Measurements from ENCODE around the gene COMMD7. TPM values are rescaled to one million over a fixed set of nuclear protein-coding genes. Genes with fewer than 3 reads are reported as not detected.

The COMMD7 gene
- total RNA-seq, 2 donors from 2014 or later, result 6.6 to 18.7 TPM

GRCh38 chr20:32775336-32775991 lies 32.2 kb upstream of the COMMD7 start:
- peaks cover 38% of the 10 kb centered on the region for H3K4me1 ChIP-seq
- WGBS, 2 donors, result 88 to 90% methylated on average over 7 to 10 of the region's 10 CpGs
- H3K4me3 ChIP-seq, result no peak overlapping the region
- H3K9me3 ChIP-seq, result no peaks in the 10 kb centered on the region
- H3K27me3 ChIP-seq, result no peaks in the 10 kb centered on the region
- ATAC-seq (no peak), DNase-seq (no peak)
- intact Hi-C loops (cut with DNase I), result no loop called here
- TF ChIP-seq CTCF (IDR thresholded peaks at IDR 0.05) (no peak), POLR2A (IDR thresholded peaks at IDR 0.05) (no peak)
- peak overlapping the region in 2 of 4 donors; percentile 81 to 86 for H3K27ac ChIP-seq
- no peaks in the 10 kb centered on the region for H3K36me3 ChIP-seq (replicated peaks in 1 of 2; ENCODE audit: insufficient read depth in 1 of 2, low read depth in 2 of 2)

DNA sequence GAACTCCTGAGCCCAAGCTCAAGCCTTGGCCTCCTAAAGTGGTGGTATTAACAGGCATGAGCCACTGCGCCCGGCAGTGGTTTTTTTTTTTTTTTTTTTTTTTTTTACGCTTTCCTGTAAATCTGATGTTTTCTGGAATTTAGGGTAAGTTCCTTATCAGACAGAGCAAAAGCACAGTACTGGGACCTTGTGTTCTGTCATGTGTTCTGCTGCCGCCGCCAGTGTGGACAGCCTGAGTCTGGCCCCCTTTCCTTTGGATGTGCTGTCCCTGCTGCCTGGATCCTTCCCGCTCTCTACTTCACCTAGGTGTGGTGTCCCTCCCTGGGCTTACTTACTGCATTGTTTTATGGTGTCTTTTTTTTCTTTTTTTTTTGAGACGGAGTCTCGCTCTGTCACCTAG lies 30.6 kb upstream of the COMMD7 start:
- Histone ChIP-seq H3K36me3 (replicated peaks in 1 of 2; ENCODE audit: insufficient read depth in 1 of 2, low read depth in 2 of 2) (no peaks in the 10 kb centered on the region), H3K4me1 (peaks cover 37% of the 10 kb centered on the region), H3K9me3 (no peaks in the 10 kb centered on the region), H3K4me3 (no peak overlapping the region), H3K27ac (no peak overlapping the region), H3K27me3 (no peaks in the 10 kb centered on the region)
- no peak for ATAC-seq
- intact Hi-C loops (cut with DNase I), result no loop called here
- 85 to 92% methylated on average over 8 of the region's 8 CpGs for WGBS, 2 donors
- no peak for TF ChIP-seq CTCF (IDR thresholded peaks at IDR 0.05)
- TF ChIP-seq POLR2A (IDR thresholded peaks at IDR 0.05), result no peak
- DNase-seq, result no peak

DNA sequence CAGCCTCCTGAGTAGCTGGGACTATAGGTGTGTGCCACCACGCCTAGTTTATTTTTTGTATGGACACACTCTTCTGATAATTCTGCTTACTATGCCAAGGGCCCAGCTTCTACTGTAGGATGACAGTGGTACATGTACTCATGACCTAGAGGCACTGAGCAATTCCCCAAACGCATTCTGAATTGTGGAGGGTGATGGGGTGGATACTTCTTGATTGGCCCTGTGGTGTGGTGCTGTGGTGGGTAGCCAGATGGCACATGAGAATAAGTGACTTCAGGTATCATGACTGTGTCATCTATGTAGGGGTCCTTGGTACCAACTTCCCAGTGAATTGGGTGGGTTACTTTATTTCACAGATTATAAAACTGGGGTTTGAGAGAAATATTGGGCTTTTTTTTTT lies 30.0 kb upstream of the COMMD7 start:
- 83 to 100% methylated on average over 2 of the region's 2 CpGs for WGBS, 2 donors
- ATAC-seq, result no peak
- Histone ChIP-seq H3K4me3 (no peak overlapping the region), H3K27ac (no peak overlapping the region), H3K9me3 (no peaks in the 10 kb centered on the region), H3K4me1 (peaks cover 31% of the 10 kb centered on the region), H3K36me3 (replicated peaks in 1 of 2; ENCODE audit: insufficient read depth in 1 of 2, low read depth in 2 of 2) (no peaks in the 10 kb centered on the region), H3K27me3 (no peaks in the 10 kb centered on the region)
- DNase-seq, result no peak
- intact Hi-C loops (cut with DNase I), result no loop called here
- no peak for TF ChIP-seq POLR2A (IDR thresholded peaks at IDR 0.05)
- no peak for TF ChIP-seq CTCF (IDR thresholded peaks at IDR 0.05)

- DNase-seq (no peak), ATAC-seq (no peak)
- intact Hi-C loops (cut with DNase I), result no loop called here
- H3K4me3 ChIP-seq, result no peak overlapping the region
- WGBS, 2 donors, result 85 to 86% methylated on average over 3 of the region's 3 CpGs
- no peaks in the 10 kb centered on the region for H3K27me3 ChIP-seq
- H3K9me3 ChIP-seq, result no peaks in the 10 kb centered on the region
- H3K4me1 ChIP-seq, result peaks cover 28% of the 10 kb centered on the region
- H3K36me3 ChIP-seq (replicated peaks in 1 of 2; ENCODE audit: insufficient read depth in 1 of 2, low read depth in 2 of 2), result no peaks in the 10 kb centered on the region
- TF ChIP-seq POLR2A (IDR thresholded peaks at IDR 0.05), result no peak
- no peak for TF ChIP-seq CTCF (IDR thresholded peaks at IDR 0.05)
- no peak overlapping the region for H3K27ac ChIP-seq
These were observed 28.8 kb upstream of the COMMD7 start for GRCh38 chr20:32772046-32772445.
